Measurements from ENCODE around the gene SCARB1. TPM values are rescaled to one million over a fixed set of nuclear protein-coding genes. Genes with fewer than 3 reads are reported as not detected.

Gene SCARB1
- total RNA-seq, 1 donor from 2014 or later, result 44.5 TPM

- peaks cover 15% of the 10 kb centered on the region for H4K20me1 ChIP-seq (ENCODE audit: insufficient read depth, low read length)
- no peak overlapping the region for H3K27ac ChIP-seq (ENCODE audit: low read depth, low read length)
- H3K9ac ChIP-seq (ENCODE audit: low read length), result peak overlapping the region; percentile 28
- Mint-ChIP-seq H3K9me3 (ENCODE audit: unreplicated experiment) (peaks cover 4% of the 10 kb centered on the region), H3K27ac (ENCODE audit: unreplicated experiment) (no peak overlapping the region), H3K36me3 (ENCODE audit: low read depth, unreplicated experiment) (peaks cover 3% of the 10 kb centered on the region), H3K4me3 (ENCODE audit: unreplicated experiment) (no peak overlapping the region), H3K4me1 (ENCODE audit: low read depth, unreplicated experiment) (peaks cover 16% of the 10 kb centered on the region), H3K27me3 (ENCODE audit: low read depth, unreplicated experiment) (peaks cover 6% of the 10 kb centered on the region)
- TF ChIP-seq EZH2 (IDR thresholded peaks at IDR 0.05; ENCODE audit: insufficient read depth, low read length) (no peak), CTCF (IDR thresholded peaks at IDR 0.05; ENCODE audit: insufficient read depth, low read depth, low read length) (no peak)
- DNase-seq (ENCODE audit: low read depth) (no peak), FAIRE-seq (no peak)
- H3K9me3 ChIP-seq (ENCODE audit: insufficient read depth, low read depth, low read length), result no peaks in the 10 kb centered on the region
- no peak overlapping the region for H3K4me3 ChIP-seq (ENCODE audit: insufficient read depth, low read depth, low read length)
- peak overlapping the region; percentile 48 for H3K4me2 ChIP-seq (ENCODE audit: low read length)
- H3K36me3 ChIP-seq (ENCODE audit: insufficient read depth, low read length), result no peaks in the 10 kb centered on the region
- H3K79me2 ChIP-seq (ENCODE audit: insufficient read depth, low read length), result no peaks in the 10 kb centered on the region
- peaks cover 13% of the 10 kb centered on the region for H3K4me1 ChIP-seq (ENCODE audit: insufficient read depth, low read length)
- H2AFZ ChIP-seq (ENCODE audit: low read depth, low read length), result peak overlapping the region; percentile 37
- no peaks in the 10 kb centered on the region for H3K27me3 ChIP-seq (ENCODE audit: insufficient read depth, low read length)
Measured at GRCh38 chr12:124833693-124834122, 30.0 kb downstream of the SCARB1 start.

- peaks cover 3% of the 10 kb centered on the region for H3K36me3 Mint-ChIP-seq (ENCODE audit: low read depth, unreplicated experiment)
- H3K27me3 Mint-ChIP-seq (ENCODE audit: low read depth, unreplicated experiment), result peaks cover 6% of the 10 kb centered on the region
- Histone ChIP-seq H3K27me3 (ENCODE audit: insufficient read depth, low read length) (no peaks in the 10 kb centered on the region), H3K27ac (ENCODE audit: low read depth, low read length) (no peak overlapping the region), H3K9me3 (ENCODE audit: insufficient read depth, low read depth, low read length) (no peaks in the 10 kb centered on the region), H3K4me1 (ENCODE audit: insufficient read depth, low read length) (peaks cover 11% of the 10 kb centered on the region), H3K4me2 (ENCODE audit: low read length) (no peak overlapping the region), H3K9ac (ENCODE audit: low read length) (no peak overlapping the region), H4K20me1 (ENCODE audit: insufficient read depth, low read length) (peaks cover 17% of the 10 kb centered on the region), H2AFZ (ENCODE audit: low read depth, low read length) (no peak overlapping the region), H3K4me3 (ENCODE audit: insufficient read depth, low read depth, low read length) (no peak overlapping the region), H3K79me2 (ENCODE audit: insufficient read depth, low read length) (no peaks in the 10 kb centered on the region), H3K36me3 (ENCODE audit: insufficient read depth, low read length) (no peaks in the 10 kb centered on the region)
- peaks cover 4% of the 10 kb centered on the region for H3K9me3 Mint-ChIP-seq (ENCODE audit: unreplicated experiment)
- peak overlapping the region; percentile 7 for H3K4me3 Mint-ChIP-seq (ENCODE audit: unreplicated experiment)
- peaks cover 18% of the 10 kb centered on the region for H3K4me1 Mint-ChIP-seq (ENCODE audit: low read depth, unreplicated experiment)
- no peak overlapping the region for H3K27ac Mint-ChIP-seq (ENCODE audit: unreplicated experiment)
- no peak for DNase-seq (ENCODE audit: low read depth)
- no peak for FAIRE-seq
- TF ChIP-seq EZH2 (IDR thresholded peaks at IDR 0.05; ENCODE audit: insufficient read depth, low read length) (no peak), CTCF (IDR thresholded peaks at IDR 0.05; ENCODE audit: insufficient read depth, low read depth, low read length) (no peak)
Measured at GRCh38 chr12:124832856-124833255, 30.8 kb downstream of the SCARB1 start.

- Histone ChIP-seq H3K27ac (ENCODE audit: low read depth, low read length) (no peak overlapping the region), H3K27me3 (ENCODE audit: insufficient read depth, low read length) (no peaks in the 10 kb centered on the region), H3K9ac (ENCODE audit: low read length) (no peak overlapping the region), H3K79me2 (ENCODE audit: insufficient read depth, low read length) (no peaks in the 10 kb centered on the region), H3K36me3 (ENCODE audit: insufficient read depth, low read length) (no peaks in the 10 kb centered on the region), H4K20me1 (ENCODE audit: insufficient read depth, low read length) (peaks cover 16% of the 10 kb centered on the region), H3K9me3 (ENCODE audit: insufficient read depth, low read depth, low read length) (no peaks in the 10 kb centered on the region), H3K4me3 (ENCODE audit: insufficient read depth, low read depth, low read length) (no peak overlapping the region), H2AFZ (ENCODE audit: low read depth, low read length) (no peak overlapping the region), H3K4me2 (ENCODE audit: low read length) (no peak overlapping the region), H3K4me1 (ENCODE audit: insufficient read depth, low read length) (peaks cover 10% of the 10 kb centered on the region)
- no peak for TF ChIP-seq CTCF (IDR thresholded peaks at IDR 0.05; ENCODE audit: insufficient read depth, low read depth, low read length)
- TF ChIP-seq EZH2 (IDR thresholded peaks at IDR 0.05; ENCODE audit: insufficient read depth, low read length), result no peak
- no peak overlapping the region for H3K4me3 Mint-ChIP-seq (ENCODE audit: unreplicated experiment)
- peaks cover 4% of the 10 kb centered on the region for H3K9me3 Mint-ChIP-seq (ENCODE audit: unreplicated experiment)
- H3K27ac Mint-ChIP-seq (ENCODE audit: unreplicated experiment), result no peak overlapping the region
- DNase-seq (ENCODE audit: low read depth) (no peak), FAIRE-seq (no peak)
- peaks cover 3% of the 10 kb centered on the region for H3K36me3 Mint-ChIP-seq (ENCODE audit: low read depth, unreplicated experiment)
- peaks cover 18% of the 10 kb centered on the region for H3K4me1 Mint-ChIP-seq (ENCODE audit: low read depth, unreplicated experiment)
- peaks cover 6% of the 10 kb centered on the region for H3K27me3 Mint-ChIP-seq (ENCODE audit: low read depth, unreplicated experiment)
Measured at GRCh38 chr12:124831590-124831989, 32.1 kb downstream of the SCARB1 start.

All from astrocyte (in vitro differentiated cells and primary cell).